GM10266 (cell line): ENCODE results near the gene SPATA16.

Experiments
- DNase-seq: peaks from one replicate; pipeline ENCODE4 v3.0.0; 2012; ENCODE audit errors: extremely low spot score
- CTCF ChIP-seq: IDR thresholded peaks from 2 replicates; pipeline ENCODE4 v1.5.1; 2012; ENCODE audit warnings: mild to moderate bottlenecking, low read depth; ENCODE audit not compliant: control insufficient read depth, insufficient read depth; ENCODE audit errors: missing control alignments

The SPATA16 gene

GRCh38 chr3:172840463-172840862 is 300.6 kb downstream of the SPATA16 start:
- no peak for TF ChIP-seq CTCF
- DNase-seq: no peak

- DNase-seq: no peak
- no peak for TF ChIP-seq CTCF
Observed at GRCh38 chr3:172839679-172840078, 301.4 kb downstream of the SPATA16 start.
